A549 treated with Mapracorat at 1 μM for 4 hours (cell line): ENCODE measurements around the gene WNT4. TPM values are rescaled to one million over a fixed set of nuclear protein-coding genes. Genes with fewer than 3 reads are reported as not detected.

Source experiments
- total RNA-seq: library from RNA; stranded (reverse); fragments of 200-300 nt; extraction: Qiagen RNA extraction; gene quantifications from 5 replicates; pipeline ENCODE4 v1.2.3, GENCODE V29; 2022

The WNT4 gene
- 0.16 to 0.47 TPM (median 0.22 TPM) in 5 replicates for total RNA-seq

GRCh38 chr1:22143065-22144033 lies at the start of gene WNT4:
TSS of gene WNT4 (minus strand) at chr1:22143097. CDS start at chr1:22142922, 175 bp downstream.

Other genes starting within 250 kb of the WNT4 start
- 52.6 to 78.9 TPM (median 72.9 TPM) in 5 replicates for gene HSPG2, start 205.8 kb downstream of the WNT4 start, total RNA-seq
- gene CELA3B, start 166.1 kb downstream of the WNT4 start, total RNA-seq = not detected in 5 replicates
- gene CELA3A, start 141.4 kb downstream of the WNT4 start, total RNA-seq = not detected in 5 replicates
- 143 to 215 TPM (median 160 TPM) in 5 replicates for gene CDC42, start 90.4 kb downstream of the WNT4 start, total RNA-seq